Hepatocyte (in vitro differentiated cells): ENCODE measurements around the gene ZFR2.
"Not testable (repeated sequence)": the region's sequence is repeated elsewhere in the genome, so short reads cannot be mapped to it uniquely, and the experiment has no call there.

ENCODE experiments used
- CTCF ChIP-seq: fragments of 200-600 bp; sonication (generic); IDR thresholded peaks from 2 replicates; pipeline ENCODE4 v1.5.1; 2016; ENCODE audit warnings: antibody characterized with exemption, mild to moderate bottlenecking; ENCODE audit not compliant: poor library complexity
- EZH2 ChIP-seq: fragments of 200-600 bp; sonication (generic); IDR thresholded peaks from 2 replicates; pipeline ENCODE4 v1.6.1; 2016; ENCODE audit warnings: antibody characterized with exemption, mild to moderate bottlenecking, borderline replicate concordance
- EZH2phosphoT487 ChIP-seq: fragments of 200-600 bp; sonication (generic); IDR thresholded peaks from one replicate; pipeline ENCODE4 v1.6.1; 2018; ENCODE audit warnings: antibody characterized with exemption, mild to moderate bottlenecking, low read depth, moderate library complexity; ENCODE audit not compliant: unreplicated experiment, severe bottlenecking

- TF ChIP-seq CTCF, EZH2, EZH2phosphoT487: not testable (repeated sequence)
Observed at GRCh38 chr19:3757705-3758104, 111.1 kb downstream of the ZFR2 start.
